Aorta (tissue), 5 donors: Measurements from ENCODE around the gene TRAPPC10. TPM values are rescaled to one million over a fixed set of nuclear protein-coding genes. Genes with fewer than 3 reads are reported as not detected.

ENCODE experiments used
- ATAC-seq: fragments of 200-7000 bp; cut with Tn5 transposase; one replicate; pipeline ENCODE4 v1.9.1; 2022; ENCODE audit warnings: moderate library complexity; ENCODE audit not compliant: low FRiP score
- DNase-seq, 2 donors: peaks; one replicate each; pipeline ENCODE4 v3.0.0-alpha.2; 2020
- H3K27ac ChIP-seq, 2 donors: one replicate each; pipeline ENCODE4 v1.5.1; 2013; ENCODE audit warnings: low read length in 2 of 2, mild to moderate bottlenecking in 2 of 2, moderate library complexity in 2 of 2, control low read depth in 1 of 2, inconsistent platforms in 1 of 2, low read depth in 1 of 2
- H3K27me3 ChIP-seq, 2 donors: one replicate each; pipeline ENCODE4 v1.6.1; 2013; ENCODE audit warnings: control low read depth in 1 of 2, low read length in 1 of 2, mild to moderate bottlenecking in 1 of 2, moderate library complexity in 1 of 2; ENCODE audit not compliant: insufficient read depth in 2 of 2, control insufficient read depth in 1 of 2
- H3K36me3 ChIP-seq, 2 donors: one replicate each; pipeline ENCODE4 v1.6.1; 2013; ENCODE audit warnings: control low read depth in 1 of 2, low read length in 1 of 2, mild to moderate bottlenecking in 1 of 2; ENCODE audit not compliant: insufficient read depth in 2 of 2, control insufficient read depth in 1 of 2
- H3K4me1 ChIP-seq, 2 donors: one replicate each; pipeline ENCODE4 v1.6.1; 2013; ENCODE audit warnings: low read length in 2 of 2, control low read depth in 1 of 2, mild to moderate bottlenecking in 1 of 2, moderate library complexity in 1 of 2; ENCODE audit not compliant: insufficient read depth in 2 of 2, control insufficient read depth in 1 of 2
- H3K4me3 ChIP-seq, 2 donors: one replicate each; pipeline ENCODE4 v1.5.1; 2013; ENCODE audit warnings: low read length in 2 of 2, control low read depth in 1 of 2, mild to moderate bottlenecking in 1 of 2
- H3K9me3 ChIP-seq: one replicate; pipeline ENCODE4 v1.6.1; 2013; ENCODE audit warnings: mild to moderate bottlenecking, low read length; ENCODE audit not compliant: control insufficient read depth
- WGBS, 2 donors: extraction: QIAGEN DNeasy Blood & Tissue Kit; methylation state at CpG; one replicate each; pipeline ENCODE4 v1.1.7; 2013; 5-methylcytosine and 5-hydroxymethylcytosine counted together
- intact Hi-C, 2 donors: fragments of 100-400 bp; cut with DNase I; formaldehyde crosslinking; loops; one replicate each; pipeline versions ENCODE4 v1.14.2 to v1.15.0; 2022
- polyA plus RNA-seq, 2 donors: library from polyadenylated mRNA; stranded (reverse); fragments of 200-250 nt; gene quantifications; one replicate each; pipeline ENCODE4 v1.2.3, GENCODE V29; 2013
- total RNA-seq, 2 donors: library from RNA; stranded (reverse); fragmentation: NEBNext Ultra II Directional; extraction: Animal tissue kit (Norgen Biotek cat#: 25700); gene quantifications; one replicate each; pipeline ENCODE4 v1.2.1, GENCODE V29; 2021
- donor health status: healthy with polysubstance abuse.
- donor health status: Bipolar disorder and iron deficiency.
- donor health status: DM: no; HTN: no; CAD: no.
- donor health status: DM: no; HTN: no; CAD: no.
- donor health status: DM: yes; HTN: yes; CAD: no.

TRAPPC10 gene
- total and polyA plus RNA-seq, 4 donors: 3.5 to 41.5 (median 20.4) TPM

GRCh38 chr21:44067011-44067839, 55.1 kb downstream of the TRAPPC10 start:
- 74 to 76% methylated on average over 15 of the region's 15 CpGs for WGBS, 2 donors
- H3K4me3 ChIP-seq: no peak overlapping the region
- no peak for ATAC-seq
- H3K4me1 ChIP-seq: no peaks in the 10 kb centered on the region
- H3K27ac ChIP-seq: no peak overlapping the region
- intact Hi-C loops: no loop called here
- H3K36me3 ChIP-seq: peaks cover 0 to 1% of the 10 kb centered on the region in 2 donors
- H3K27me3 ChIP-seq: no peaks in the 10 kb centered on the region
- no peak for DNase-seq
- no peaks in the 10 kb centered on the region for H3K9me3 ChIP-seq

- DNase-seq: no peak
- WGBS, 2 donors: 95 to 96% methylated on average over 7 of the region's 7 CpGs
- ATAC-seq: no peak
- Histone ChIP-seq H3K27ac (no peak overlapping the region), H3K4me3 (no peak overlapping the region), H3K4me1 (no peaks in the 10 kb centered on the region), H3K9me3 (no peaks in the 10 kb centered on the region), H3K36me3 (no peaks in the 10 kb centered on the region), H3K27me3 (no peaks in the 10 kb centered on the region)
- intact Hi-C loops: no loop called here
Observed at GRCh38 chr21:44070391-44070790, 58.3 kb downstream of the TRAPPC10 start.

GRCh38 chr21:44071359-44072104, 59.4 kb downstream of the TRAPPC10 start:
- intact Hi-C loops: no loop called here

GRCh38 chr21:44072111-44072510, 60.0 kb downstream of the TRAPPC10 start:
- H3K36me3 ChIP-seq: no peaks in the 10 kb centered on the region
- no peak for ATAC-seq
- no peaks in the 10 kb centered on the region for H3K9me3 ChIP-seq
- intact Hi-C loops: no loop called here
- no peaks in the 10 kb centered on the region for H3K4me1 ChIP-seq
- WGBS, 2 donors: 93 to 95% methylated on average over 15 of the region's 15 CpGs
- H3K27me3 ChIP-seq: no peaks in the 10 kb centered on the region
- H3K4me3 ChIP-seq: no peak overlapping the region
- DNase-seq: no peak
- H3K27ac ChIP-seq: no peak overlapping the region

More at GRCh38 chr21:44071359-44072104, 59.4 kb downstream of the TRAPPC10 start:
- DNase-seq (no peak), ATAC-seq (no peak)
- WGBS, 2 donors: 82 to 89% methylated on average over 15 of the region's 15 CpGs
- no peaks in the 10 kb centered on the region for H3K4me1 ChIP-seq
- H3K4me3 ChIP-seq: no peak overlapping the region
- no peaks in the 10 kb centered on the region for H3K27me3 ChIP-seq
- no peaks in the 10 kb centered on the region for H3K9me3 ChIP-seq
- H3K27ac ChIP-seq: no peak overlapping the region
- no peaks in the 10 kb centered on the region for H3K36me3 ChIP-seq

GRCh38 chr21:44074315-44074958, 62.3 kb downstream of the TRAPPC10 start:
- peaks cover 0 to 3% of the 10 kb centered on the region in 2 donors for H3K36me3 ChIP-seq
- no peaks in the 10 kb centered on the region for H3K9me3 ChIP-seq
- no peak for DNase-seq
- 91 to 95% methylated on average over 11 of the region's 11 CpGs for WGBS, 2 donors
- no peaks in the 10 kb centered on the region for H3K4me1 ChIP-seq
- ATAC-seq: no peak
- H3K27me3 ChIP-seq: no peaks in the 10 kb centered on the region
- intact Hi-C loops: no loop called here
- H3K27ac ChIP-seq: no peak overlapping the region
- H3K4me3 ChIP-seq: no peak overlapping the region

GRCh38 chr21:44076316-44076715, 64.2 kb downstream of the TRAPPC10 start:
- Histone ChIP-seq H3K9me3 (no peaks in the 10 kb centered on the region), H3K4me1 (no peaks in the 10 kb centered on the region), H3K27me3 (no peaks in the 10 kb centered on the region), H3K27ac (no peak overlapping the region), H3K36me3 (peaks cover 2 to 5% of the 10 kb centered on the region in 2 donors), H3K4me3 (no peak overlapping the region)
- intact Hi-C loops: no loop called here
- DNase-seq (no peak), ATAC-seq (no peak)
- 89 to 92% methylated on average over 5 of the region's 5 CpGs for WGBS, 2 donors

- peaks cover 4 to 5% of the 10 kb centered on the region in 2 donors for H3K36me3 ChIP-seq
- WGBS, 2 donors: 85 to 90% methylated on average over 5 of the region's 5 CpGs
Observed at GRCh38 chr21:44078411-44078981, 66.4 kb downstream of the TRAPPC10 start.

GRCh38 chr21:44079446-44079845, 67.3 kb downstream of the TRAPPC10 start:
- no peaks in the 10 kb centered on the region for H3K4me1 ChIP-seq
- WGBS, 2 donors: 96% methylated on average over 3 of the region's 3 CpGs
- H3K36me3 ChIP-seq: peaks cover 4 to 5% of the 10 kb centered on the region in 2 donors
- H3K9me3 ChIP-seq: no peaks in the 10 kb centered on the region
- intact Hi-C loops: no loop called here
- H3K27me3 ChIP-seq: no peaks in the 10 kb centered on the region
- H3K27ac ChIP-seq: no peak overlapping the region
- DNase-seq (no peak), ATAC-seq (no peak)
- no peak overlapping the region for H3K4me3 ChIP-seq

More at GRCh38 chr21:44078411-44078981, 66.4 kb downstream of the TRAPPC10 start:
- intact Hi-C loops: no loop called here
- Histone ChIP-seq H3K9me3 (no peaks in the 10 kb centered on the region), H3K4me3 (no peak overlapping the region), H3K27ac (no peak overlapping the region), H3K27me3 (no peaks in the 10 kb centered on the region), H3K4me1 (no peaks in the 10 kb centered on the region)
- ATAC-seq (no peak), DNase-seq (no peak)
